Measurements from ENCODE around the gene NQO1. TPM values are rescaled to one million over a fixed set of nuclear protein-coding genes. Genes with fewer than 3 reads are reported as not detected.

Gene NQO1
- total and polyA plus RNA-seq, 9 of the 15 experiments (the other 6 are each of a cell fraction or from before 2014, with no cell fraction given): 96.7 to 198 (median 122) TPM

DNA sequence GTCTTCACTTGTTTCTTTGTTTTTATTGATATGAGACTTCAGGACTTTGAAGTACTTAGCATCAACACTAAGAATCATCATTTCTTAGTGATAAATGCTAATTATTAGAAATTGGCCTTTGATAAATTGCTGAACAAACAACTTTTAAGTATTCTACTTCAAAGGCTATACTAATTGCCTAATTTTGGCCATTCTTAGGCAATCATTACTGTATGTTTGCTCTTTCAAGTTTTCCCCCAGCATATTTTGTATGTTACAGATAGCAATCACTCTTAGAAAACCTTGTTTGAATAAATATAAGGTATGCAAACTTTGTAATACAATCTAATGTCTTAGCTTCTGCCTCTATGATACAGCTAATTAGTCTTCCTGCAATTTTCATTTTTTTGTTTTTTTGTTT, 46.0 kb downstream of the NQO1 start (continued):
- TF ChIP-seq SMAD2 (IDR thresholded peaks at IDR 0.05; ENCODE audit: low read depth, low read length) (no peak), HNRNPUL1 (IDR thresholded peaks at IDR 0.05; ENCODE audit: low read length) (no peak), E2F3 (CRISPR knock-in tag; IDR thresholded peaks at IDR 0.05) (no peak), CREB1 (IDR thresholded peaks at IDR 0.05) (no peak), CREB1 (CRISPR knock-in tag; IDR thresholded peaks at IDR 0.05) (no peak), C11orf30 (IDR thresholded peaks at IDR 0.05; ENCODE audit: low read depth) (peak; percentile 65; the same call in 1 of the 2 replicates), SMAD3 (CRISPR knock-in tag; conservative IDR thresholded peaks at IDR 0.05) (no peak), MAFG (tag; conservative IDR thresholded peaks at IDR 0.05) (peak; percentile 55), LARP7 (IDR thresholded peaks at IDR 0.05) (no peak), DIDO1 (tag; IDR thresholded peaks at IDR 0.05; ENCODE audit: low read depth) (no peak), HMG20B (CRISPR knock-in tag; IDR thresholded peaks at IDR 0.05) (no peak), ZC3H8 (IDR thresholded peaks at IDR 0.05) (no peak)
- TF ChIP-seq, protein P1, sequence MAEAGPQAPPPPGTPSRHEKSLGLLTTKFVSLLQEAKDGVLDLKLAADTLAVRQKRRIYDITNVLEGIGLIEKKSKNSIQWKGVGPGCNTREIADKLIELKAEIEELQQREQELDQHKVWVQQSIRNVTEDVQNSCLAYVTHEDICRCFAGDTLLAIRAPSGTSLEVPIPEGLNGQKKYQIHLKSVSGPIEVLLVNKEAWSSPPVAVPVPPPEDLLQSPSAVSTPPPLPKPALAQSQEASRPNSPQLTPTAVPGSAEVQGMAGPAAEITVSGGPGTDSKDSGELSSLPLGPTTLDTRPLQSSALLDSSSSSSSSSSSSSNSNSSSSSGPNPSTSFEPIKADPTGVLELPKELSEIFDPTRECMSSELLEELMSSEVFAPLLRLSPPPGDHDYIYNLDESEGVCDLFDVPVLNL (CRISPR knock-in tag; IDR thresholded peaks at IDR 0.05; ENCODE audit: low read depth): no peak
- TF ChIP-seq, protein P2, sequence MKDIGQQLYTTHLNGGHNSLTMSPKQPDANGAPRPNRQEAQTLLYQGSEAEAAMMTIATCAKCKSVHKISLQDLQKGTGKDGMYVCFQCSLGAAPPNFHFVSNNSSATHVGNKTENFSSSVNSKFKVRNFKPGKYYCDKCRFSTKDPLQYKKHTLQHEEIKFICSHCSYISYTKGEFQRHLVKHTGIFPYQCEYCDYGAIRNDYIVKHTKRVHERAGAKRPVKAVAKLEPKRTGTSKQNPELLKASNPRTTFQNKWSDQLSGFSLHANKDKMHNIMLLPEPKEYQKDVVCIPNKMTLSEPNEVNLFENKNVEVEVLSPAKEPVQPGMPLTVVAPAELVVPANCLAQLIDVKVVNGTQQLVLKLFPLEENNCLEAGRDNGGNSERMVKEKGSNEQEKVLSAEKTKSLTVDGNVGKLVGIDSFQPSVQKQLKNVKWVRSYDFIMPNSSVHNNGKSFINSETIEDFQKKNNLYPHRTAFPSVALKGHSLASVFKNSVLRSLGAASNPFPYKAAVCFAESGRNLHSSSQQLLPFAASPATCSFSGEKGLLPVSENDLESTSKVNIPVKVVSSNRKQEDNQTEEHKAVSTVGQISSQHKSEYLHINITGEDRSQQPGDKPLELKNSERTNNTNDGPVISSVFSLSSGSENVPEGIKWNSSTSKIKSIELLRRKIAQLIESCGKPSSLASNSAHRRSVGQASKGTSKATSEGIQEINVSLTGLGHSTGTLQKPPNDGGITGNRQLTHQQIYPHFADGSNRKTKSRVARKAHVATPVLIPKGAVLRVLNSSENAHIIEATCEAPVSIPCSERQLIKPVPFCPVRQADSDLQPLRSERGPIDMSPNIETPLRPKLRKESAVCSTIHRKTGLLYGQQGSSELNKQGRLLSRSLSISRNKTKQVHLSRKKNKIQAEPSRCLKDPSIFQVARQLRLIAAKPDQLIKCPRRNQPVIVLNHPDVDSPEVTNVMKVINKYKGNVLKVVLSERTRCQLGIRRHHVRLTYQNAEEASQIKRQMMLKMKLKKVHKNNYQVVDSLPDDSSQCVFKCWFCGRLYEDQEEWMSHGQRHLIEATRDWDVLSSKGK (CRISPR knock-in tag; IDR thresholded peaks at IDR 0.05): no peak
- TF ChIP-seq, protein P3, sequence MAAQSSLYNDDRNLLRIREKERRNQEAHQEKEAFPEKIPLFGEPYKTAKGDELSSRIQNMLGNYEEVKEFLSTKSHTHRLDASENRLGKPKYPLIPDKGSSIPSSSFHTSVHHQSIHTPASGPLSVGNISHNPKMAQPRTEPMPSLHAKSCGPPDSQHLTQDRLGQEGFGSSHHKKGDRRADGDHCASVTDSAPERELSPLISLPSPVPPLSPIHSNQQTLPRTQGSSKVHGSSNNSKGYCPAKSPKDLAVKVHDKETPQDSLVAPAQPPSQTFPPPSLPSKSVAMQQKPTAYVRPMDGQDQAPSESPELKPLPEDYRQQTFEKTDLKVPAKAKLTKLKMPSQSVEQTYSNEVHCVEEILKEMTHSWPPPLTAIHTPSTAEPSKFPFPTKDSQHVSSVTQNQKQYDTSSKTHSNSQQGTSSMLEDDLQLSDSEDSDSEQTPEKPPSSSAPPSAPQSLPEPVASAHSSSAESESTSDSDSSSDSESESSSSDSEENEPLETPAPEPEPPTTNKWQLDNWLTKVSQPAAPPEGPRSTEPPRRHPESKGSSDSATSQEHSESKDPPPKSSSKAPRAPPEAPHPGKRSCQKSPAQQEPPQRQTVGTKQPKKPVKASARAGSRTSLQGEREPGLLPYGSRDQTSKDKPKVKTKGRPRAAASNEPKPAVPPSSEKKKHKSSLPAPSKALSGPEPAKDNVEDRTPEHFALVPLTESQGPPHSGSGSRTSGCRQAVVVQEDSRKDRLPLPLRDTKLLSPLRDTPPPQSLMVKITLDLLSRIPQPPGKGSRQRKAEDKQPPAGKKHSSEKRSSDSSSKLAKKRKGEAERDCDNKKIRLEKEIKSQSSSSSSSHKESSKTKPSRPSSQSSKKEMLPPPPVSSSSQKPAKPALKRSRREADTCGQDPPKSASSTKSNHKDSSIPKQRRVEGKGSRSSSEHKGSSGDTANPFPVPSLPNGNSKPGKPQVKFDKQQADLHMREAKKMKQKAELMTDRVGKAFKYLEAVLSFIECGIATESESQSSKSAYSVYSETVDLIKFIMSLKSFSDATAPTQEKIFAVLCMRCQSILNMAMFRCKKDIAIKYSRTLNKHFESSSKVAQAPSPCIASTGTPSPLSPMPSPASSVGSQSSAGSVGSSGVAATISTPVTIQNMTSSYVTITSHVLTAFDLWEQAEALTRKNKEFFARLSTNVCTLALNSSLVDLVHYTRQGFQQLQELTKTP (IDR thresholded peaks at IDR 0.05; ENCODE audit: low read depth in 1 of 2, partially characterized antibody in 2 of 2): no peak
- TF ChIP-seq, protein P4, sequence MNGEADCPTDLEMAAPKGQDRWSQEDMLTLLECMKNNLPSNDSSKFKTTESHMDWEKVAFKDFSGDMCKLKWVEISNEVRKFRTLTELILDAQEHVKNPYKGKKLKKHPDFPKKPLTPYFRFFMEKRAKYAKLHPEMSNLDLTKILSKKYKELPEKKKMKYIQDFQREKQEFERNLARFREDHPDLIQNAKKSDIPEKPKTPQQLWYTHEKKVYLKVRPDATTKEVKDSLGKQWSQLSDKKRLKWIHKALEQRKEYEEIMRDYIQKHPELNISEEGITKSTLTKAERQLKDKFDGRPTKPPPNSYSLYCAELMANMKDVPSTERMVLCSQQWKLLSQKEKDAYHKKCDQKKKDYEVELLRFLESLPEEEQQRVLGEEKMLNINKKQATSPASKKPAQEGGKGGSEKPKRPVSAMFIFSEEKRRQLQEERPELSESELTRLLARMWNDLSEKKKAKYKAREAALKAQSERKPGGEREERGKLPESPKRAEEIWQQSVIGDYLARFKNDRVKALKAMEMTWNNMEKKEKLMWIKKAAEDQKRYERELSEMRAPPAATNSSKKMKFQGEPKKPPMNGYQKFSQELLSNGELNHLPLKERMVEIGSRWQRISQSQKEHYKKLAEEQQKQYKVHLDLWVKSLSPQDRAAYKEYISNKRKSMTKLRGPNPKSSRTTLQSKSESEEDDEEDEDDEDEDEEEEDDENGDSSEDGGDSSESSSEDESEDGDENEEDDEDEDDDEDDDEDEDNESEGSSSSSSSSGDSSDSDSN (IDR thresholded peaks at IDR 0.05; ENCODE audit: borderline replicate concordance in 1 of 2, low read depth in 2 of 2, low read length in 2 of 2): no peak
- TF ChIP-seq, protein P5, sequence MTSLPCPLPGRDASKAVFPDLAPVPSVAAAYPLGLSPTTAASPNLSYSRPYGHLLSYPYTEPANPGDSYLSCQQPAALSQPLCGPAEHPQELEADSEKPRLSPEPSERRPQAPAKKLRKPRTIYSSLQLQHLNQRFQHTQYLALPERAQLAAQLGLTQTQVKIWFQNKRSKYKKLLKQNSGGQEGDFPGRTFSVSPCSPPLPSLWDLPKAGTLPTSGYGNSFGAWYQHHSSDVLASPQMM (CRISPR knock-in tag; IDR thresholded peaks at IDR 0.05): no peak

Data from K562 (cell line).